Keratinocyte (primary cell): Measurements from ENCODE around the gene AXIN1. TPM values are rescaled to one million over a fixed set of nuclear protein-coding genes. Genes with fewer than 3 reads are reported as not detected.
"Not testable (repeated sequence)": the region's sequence is repeated elsewhere in the genome, so short reads cannot be mapped to it uniquely, and the experiment has no call there.

Experiments used
- DNase-seq: peaks from one replicate; pipeline ENCODE4 v3.0.0-alpha.2; 2011; ENCODE audit warnings: low read depth, missing footprints, low spot score
- FAIRE-seq: peaks from 2 replicates; lab custom pipeline; 2011; peaks lifted over from hg19 to GRCh38; lab: Jason Lieb, UNC
- H2AFZ ChIP-seq: 2 replicates; pipeline ENCODE4 v1.6.0; 2012; ENCODE audit warnings: low read length, control low read depth, inconsistent platforms; ENCODE audit not compliant: control insufficient read depth
- H3K27ac ChIP-seq: 2 replicates; pipeline ENCODE4 v1.5.1; 2011; ENCODE audit warnings: low read length; ENCODE audit not compliant: control insufficient read depth, insufficient read depth
- H3K27me3 ChIP-seq: 3 replicates; pipeline ENCODE4 v1.6.0; 2011; ENCODE audit warnings: low read length; ENCODE audit not compliant: control insufficient read depth, insufficient read depth; ENCODE audit errors: extremely low read depth
- H3K36me3 ChIP-seq, 2 experiments: 2 replicates in 1 of 2; 3 replicates in 1 of 2; pipeline ENCODE4 v1.5.1; 2011; ENCODE audit warnings: low read length in 2 of 2, mild to moderate bottlenecking in 1 of 2; ENCODE audit not compliant: control insufficient read depth in 2 of 2, insufficient read depth in 2 of 2; ENCODE audit errors: extremely low read depth in 1 of 2
- H3K4me1 ChIP-seq: 3 replicates; pipeline ENCODE4 v1.5.1; 2011; ENCODE audit warnings: low read length; ENCODE audit not compliant: control insufficient read depth, insufficient read depth; ENCODE audit errors: extremely low read depth
- H3K4me2 ChIP-seq: 3 replicates; pipeline ENCODE4 v1.6.0; 2011; ENCODE audit warnings: low read depth, low read length; ENCODE audit not compliant: control insufficient read depth, insufficient read depth; ENCODE audit errors: extremely low read depth
- H3K4me3 ChIP-seq, 3 experiments: fragments of 200-600 bp in 1 of 3; sonication (generic) in 1 of 3; 2 replicates in 2 of 3; 3 replicates in 1 of 3; pipeline ENCODE4 v1.5.1; 2011 to 2016; ENCODE audit warnings: low read length in 3 of 3, mild to moderate bottlenecking in 3 of 3, control low read depth in 2 of 3, inconsistent platforms in 1 of 3, low read depth in 1 of 3, mixed read lengths in 1 of 3, mixed run types in 1 of 3, moderate library complexity in 1 of 3; ENCODE audit not compliant: control insufficient read depth in 2 of 3, insufficient read depth in 2 of 3; ENCODE audit errors: extremely low read depth in 1 of 3
- H3K79me2 ChIP-seq: 2 replicates; pipeline ENCODE4 v1.6.0; 2012; ENCODE audit warnings: low read length; ENCODE audit not compliant: control insufficient read depth, insufficient read depth
- H3K9ac ChIP-seq: 3 replicates; pipeline ENCODE4 v1.6.0; 2011; ENCODE audit warnings: low read length; ENCODE audit not compliant: control insufficient read depth, insufficient read depth; ENCODE audit errors: extremely low read depth
- H3K9me1 ChIP-seq: 3 replicates; pipeline ENCODE4 v1.6.0; 2011; ENCODE audit warnings: low read length; ENCODE audit not compliant: control insufficient read depth, insufficient read depth; ENCODE audit errors: extremely low read depth
- H3K9me3 ChIP-seq: 2 replicates; pipeline ENCODE4 v1.5.1; 2012; ENCODE audit warnings: low read depth, low read length; ENCODE audit not compliant: control insufficient read depth
- H4K20me1 ChIP-seq: 3 replicates; pipeline ENCODE4 v1.6.0; 2011; ENCODE audit warnings: low read length; ENCODE audit not compliant: control insufficient read depth, insufficient read depth; ENCODE audit errors: extremely low read depth
- EZH2 ChIP-seq: IDR thresholded peaks from one replicate; pipeline ENCODE4 v1.6.1; 2012; ENCODE audit warnings: inconsistent platforms, mild to moderate bottlenecking, low read length, moderate library complexity
- dilution Hi-C: fragments of 300-500 bp; cut with MboI; formaldehyde crosslinking; loops from one replicate; pipeline ENCODE4 v1.7.0; 2020; ENCODE audit warnings: low sequenced_read_pairs; ENCODE audit not compliant: extremely low pct_ligation_motif_present
- polyA plus RNA-seq, 5 experiments: library from polyadenylated mRNA; depleted of rRNA in 3 of 5; stranded (reverse) in 3 of 5; stranded (forward) in 1 of 5; unstranded in 1 of 5; fragments of >200 nt; gene quantifications; 1 replicate in 1 of 5; 2 replicates in 3 of 5; 3 replicates in 1 of 5; pipeline versions ENCODE4 v1.2.1 to v1.2.3, GENCODE V29; 2011 to 2012; ENCODE audit warnings: missing spikeins in 2 of 5, low read depth in 1 of 5, low replicate concordance in 1 of 5
- TF ChIP-seq, protein P1 (sequence below), 3 experiments: IDR thresholded peaks in 1 of 3; conservative IDR thresholded peaks in 1 of 3; optimal IDR thresholded peaks in 1 of 3; 2 replicates in 2 of 3; 3 replicates in 1 of 3; pipeline versions ENCODE3 to v1.5.1; 2011; ENCODE audit warnings: low read length in 3 of 3, mild to moderate bottlenecking in 3 of 3, moderate library complexity in 2 of 3, control low read depth in 1 of 3, inconsistent platforms in 1 of 3; ENCODE audit not compliant: insufficient read depth in 2 of 3; ENCODE audit errors: extremely low read depth in 1 of 3

AXIN1 gene
- polyA plus RNA-seq, 1 donor (not counting 4 experiments of a cell fraction or from before 2014, with no cell fraction given), result 8.8 TPM

DNA sequence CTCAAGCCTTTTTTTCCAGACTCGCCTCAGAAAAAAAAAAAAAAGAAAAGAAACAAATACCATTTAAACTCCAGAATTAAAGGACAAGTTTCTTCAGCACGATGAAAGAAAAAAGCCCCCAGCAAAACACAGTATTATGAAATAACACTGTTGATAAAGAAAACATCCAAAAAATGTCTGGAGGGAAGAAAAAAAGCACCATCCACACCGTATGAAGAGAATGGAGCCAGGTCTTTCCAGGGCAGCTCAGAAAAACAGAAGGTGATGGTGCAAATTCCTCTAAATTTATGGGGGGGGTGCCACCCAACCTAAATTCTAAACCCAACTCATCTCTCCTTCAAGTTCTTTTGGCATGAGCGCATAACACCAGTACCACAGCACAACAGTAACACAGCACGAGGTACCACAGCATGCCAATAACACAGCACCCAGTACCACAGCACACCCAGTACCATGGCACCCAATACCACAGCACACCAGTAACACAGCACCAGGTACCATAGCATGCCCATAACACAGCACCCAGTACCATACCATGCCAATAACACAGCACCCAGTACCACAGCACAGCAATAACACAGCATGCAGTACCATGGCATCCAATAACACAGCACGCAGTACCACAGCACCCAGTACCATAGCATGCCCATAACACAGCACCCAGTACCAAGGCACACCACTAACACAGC lies 19.0 kb downstream of the AXIN1 start:
- no peaks in the 10 kb centered on the region for H3K9me1 ChIP-seq
- no peak for DNase-seq
- TF ChIP-seq, protein P1, sequence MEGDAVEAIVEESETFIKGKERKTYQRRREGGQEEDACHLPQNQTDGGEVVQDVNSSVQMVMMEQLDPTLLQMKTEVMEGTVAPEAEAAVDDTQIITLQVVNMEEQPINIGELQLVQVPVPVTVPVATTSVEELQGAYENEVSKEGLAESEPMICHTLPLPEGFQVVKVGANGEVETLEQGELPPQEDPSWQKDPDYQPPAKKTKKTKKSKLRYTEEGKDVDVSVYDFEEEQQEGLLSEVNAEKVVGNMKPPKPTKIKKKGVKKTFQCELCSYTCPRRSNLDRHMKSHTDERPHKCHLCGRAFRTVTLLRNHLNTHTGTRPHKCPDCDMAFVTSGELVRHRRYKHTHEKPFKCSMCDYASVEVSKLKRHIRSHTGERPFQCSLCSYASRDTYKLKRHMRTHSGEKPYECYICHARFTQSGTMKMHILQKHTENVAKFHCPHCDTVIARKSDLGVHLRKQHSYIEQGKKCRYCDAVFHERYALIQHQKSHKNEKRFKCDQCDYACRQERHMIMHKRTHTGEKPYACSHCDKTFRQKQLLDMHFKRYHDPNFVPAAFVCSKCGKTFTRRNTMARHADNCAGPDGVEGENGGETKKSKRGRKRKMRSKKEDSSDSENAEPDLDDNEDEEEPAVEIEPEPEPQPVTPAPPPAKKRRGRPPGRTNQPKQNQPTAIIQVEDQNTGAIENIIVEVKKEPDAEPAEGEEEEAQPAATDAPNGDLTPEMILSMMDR (optimal IDR thresholded peaks at IDR 0.05 in 1 of 3, IDR thresholded peaks at IDR 0.05 in 1 of 3, conservative IDR thresholded peaks at IDR 0.05 in 1 of 3; ENCODE audit: extremely low read depth in 1 of 3, insufficient read depth in 2 of 3, low read length in 3 of 3), result no peak
- no peak for TF ChIP-seq EZH2
- dilution Hi-C loops, result no loop called here
- no peak overlapping the region for H3K9ac ChIP-seq
- H3K4me3 ChIP-seq, result no peak overlapping the region
- H4K20me1 ChIP-seq, result peaks cover 24% of the 10 kb centered on the region
- no peak overlapping the region for H3K27ac ChIP-seq
- no peaks in the 10 kb centered on the region for H3K4me1 ChIP-seq
- no peaks in the 10 kb centered on the region for H3K9me3 ChIP-seq
- H2AFZ ChIP-seq, result no peak overlapping the region
- H3K79me2 ChIP-seq, result peaks cover 88% of the 10 kb centered on the region
- FAIRE-seq, result no peak
- H3K27me3 ChIP-seq, result no peaks in the 10 kb centered on the region
- H3K4me2 ChIP-seq, result no peak overlapping the region
- H3K36me3 ChIP-seq, result peaks cover 3 to 4% of the 10 kb centered on the region in 2 experiments

DNA sequence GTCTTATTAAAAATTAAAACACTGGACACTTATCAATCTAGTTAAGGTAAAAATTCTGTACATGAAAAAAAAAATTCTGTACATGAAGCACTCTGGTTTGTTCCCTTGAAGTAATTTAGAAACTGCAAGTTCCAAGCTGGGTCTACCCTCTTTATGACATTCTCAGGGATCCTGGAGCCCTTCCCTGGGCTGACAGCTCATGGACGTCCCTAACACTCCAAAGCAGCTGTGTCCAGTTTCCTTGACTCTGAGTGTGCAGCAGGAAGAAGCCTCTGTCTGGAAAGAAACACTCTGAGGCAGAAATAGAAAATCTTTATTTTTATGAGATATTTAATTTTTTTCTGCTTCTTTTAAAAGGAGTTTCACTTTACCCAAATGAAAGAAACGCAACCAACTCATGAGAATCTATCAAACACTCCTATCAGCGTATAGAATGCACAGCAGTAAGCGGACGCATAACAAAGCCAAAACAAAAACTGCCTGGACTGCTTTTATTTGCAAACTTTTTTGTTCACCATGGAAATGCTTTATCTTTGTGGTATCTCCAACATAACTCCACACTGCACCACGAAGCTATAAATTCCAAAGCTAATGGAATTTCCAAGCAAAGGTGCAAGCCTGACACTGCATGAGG lies 21.2 kb downstream of the AXIN1 start:
- H3K36me3 ChIP-seq, H3K27me3 ChIP-seq, dilution Hi-C loops, FAIRE-seq, H3K4me1 ChIP-seq, H3K9me1 ChIP-seq, H2AFZ ChIP-seq, H3K9ac ChIP-seq, H3K27ac ChIP-seq, H3K9me3 ChIP-seq, H3K4me2 ChIP-seq, H3K4me3 ChIP-seq, DNase-seq: not testable (repeated sequence)
- Histone ChIP-seq H4K20me1 (peaks cover 24% of the 10 kb centered on the region), H3K79me2 (peaks cover 85% of the 10 kb centered on the region)
